GM12865 (cell line): ENCODE data around the gene AOC1.

ENCODE experiments used
- DNase-seq: peaks from one replicate; pipeline ENCODE4 v3.0.0; 2010; ENCODE audit warnings: low read depth
- H3K4me3 ChIP-seq: 2 replicates; pipeline ENCODE4 v1.5.1; 2011; ENCODE audit warnings: mild to moderate bottlenecking, low read depth, low read length, control low read depth
- CTCF ChIP-seq: IDR thresholded peaks from 2 replicates; pipeline ENCODE4 v1.5.1; 2011; ENCODE audit warnings: low read length, control low read depth, low read depth, inconsistent platforms; ENCODE audit not compliant: insufficient read depth; ENCODE audit errors: missing control alignments

Gene AOC1

GRCh38 chr7:150895809-150896208, 43.5 kb downstream of the AOC1 start:
- peak; percentile 27 for DNase-seq
- no peak overlapping the region for H3K4me3 ChIP-seq
- no peak for TF ChIP-seq CTCF

DNA sequence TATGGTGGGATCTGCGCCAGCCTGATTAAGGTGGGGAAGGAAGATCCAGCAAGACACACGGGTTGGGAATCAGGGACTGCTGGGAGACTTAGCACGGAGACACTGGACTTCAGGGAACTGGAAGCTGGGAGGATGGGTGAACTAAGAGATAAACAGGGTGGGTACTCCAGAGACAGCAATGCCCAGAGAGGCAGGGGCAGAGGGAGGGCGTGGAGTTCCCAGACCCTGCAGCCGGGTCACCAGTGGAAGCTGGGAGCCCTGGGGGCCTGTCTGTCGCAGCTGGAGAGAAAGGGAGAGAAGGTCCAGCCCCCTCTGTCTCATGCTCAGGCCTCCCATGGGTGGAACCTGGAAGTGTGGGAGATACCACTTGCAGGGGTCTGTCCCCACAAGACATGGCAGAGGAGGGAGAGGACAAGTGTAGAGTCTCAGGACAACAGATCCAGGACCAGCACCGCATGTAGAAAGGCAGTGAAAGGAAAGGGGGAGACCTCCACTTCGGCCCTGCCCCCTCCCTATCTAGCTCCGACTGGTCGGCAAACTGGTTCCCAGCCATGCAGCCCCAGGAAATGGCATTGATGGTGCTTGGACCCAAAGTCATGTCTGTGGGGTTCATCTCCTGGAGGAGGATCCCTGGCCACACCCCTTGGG, 44.4 kb downstream of the AOC1 start:
- DNase-seq: no peak
- H3K4me3 ChIP-seq: no peak overlapping the region
- no peak for TF ChIP-seq CTCF

DNA sequence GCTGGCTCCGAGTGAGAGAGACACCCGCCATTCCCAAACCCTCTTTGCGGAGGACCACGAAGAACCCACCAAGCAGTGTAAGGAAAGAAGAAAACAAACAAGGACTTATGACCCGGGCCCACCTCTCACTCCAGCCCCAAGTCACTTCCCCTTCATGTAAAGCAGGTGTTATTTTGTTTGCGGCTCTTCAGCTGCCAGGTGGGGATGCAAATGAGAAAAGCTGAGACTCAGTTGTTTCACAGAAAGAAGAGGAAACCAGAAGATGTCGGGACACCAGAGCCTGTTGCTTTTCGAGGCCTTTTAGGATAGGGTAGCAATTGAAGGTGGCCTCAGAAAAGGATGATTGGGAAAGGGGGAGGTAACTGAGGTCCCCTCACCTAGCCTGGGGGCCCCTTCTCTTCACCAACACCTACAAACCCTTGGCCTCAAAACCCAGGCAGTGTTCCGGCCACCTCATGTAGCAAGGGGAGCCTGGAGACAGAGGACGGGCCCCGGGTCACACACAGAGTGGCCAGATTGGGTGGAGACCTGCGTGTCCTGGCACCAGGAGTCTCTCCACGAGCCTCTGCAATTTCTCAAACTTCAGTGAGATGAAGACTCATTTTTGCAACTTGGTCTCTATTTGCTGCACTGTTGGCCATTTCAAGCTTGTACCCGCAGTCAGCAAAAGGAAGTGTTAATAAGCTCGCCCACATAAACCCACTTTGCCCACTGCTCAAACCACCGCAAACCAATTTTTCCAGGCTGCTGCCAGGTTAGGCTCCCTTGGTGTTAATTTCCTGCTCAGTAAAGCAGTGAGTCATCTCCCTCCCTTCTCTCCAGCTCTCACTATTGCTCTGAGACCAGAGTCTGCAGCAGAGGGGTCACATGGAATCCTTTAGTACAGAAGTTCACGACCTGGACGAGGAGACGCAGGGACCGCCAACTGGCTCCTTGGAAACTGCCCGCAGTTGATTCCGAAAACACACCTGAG, 45.5 kb downstream of the AOC1 start:
- peak; percentile 71 for DNase-seq
- H3K4me3 ChIP-seq: 0 out of 2 replicates have a peak overlapping the region, but pooled peaks have one; percentile 2
- TF ChIP-seq CTCF: no peak

GRCh38 chr7:150898475-150899011, 46.2 kb downstream of the AOC1 start:
- peak; percentile 77 for DNase-seq
- TF ChIP-seq CTCF: peak; percentile 94
- no peak overlapping the region for H3K4me3 ChIP-seq

GRCh38 chr7:150900675-150901074, 48.4 kb downstream of the AOC1 start:
- DNase-seq: no peak
- no peak overlapping the region for H3K4me3 ChIP-seq
- TF ChIP-seq CTCF: no peak

- TF ChIP-seq CTCF: no peak
- no peak for DNase-seq
Measured at GRCh38 chr7:150901160-150902035, 49.1 kb downstream of the AOC1 start.

More at GRCh38 chr7:150901160-150902035, 49.1 kb downstream of the AOC1 start:
- no peak overlapping the region for H3K4me3 ChIP-seq
